Measurements from ENCODE around the gene RNF141.

Gene RNF141

DNA sequence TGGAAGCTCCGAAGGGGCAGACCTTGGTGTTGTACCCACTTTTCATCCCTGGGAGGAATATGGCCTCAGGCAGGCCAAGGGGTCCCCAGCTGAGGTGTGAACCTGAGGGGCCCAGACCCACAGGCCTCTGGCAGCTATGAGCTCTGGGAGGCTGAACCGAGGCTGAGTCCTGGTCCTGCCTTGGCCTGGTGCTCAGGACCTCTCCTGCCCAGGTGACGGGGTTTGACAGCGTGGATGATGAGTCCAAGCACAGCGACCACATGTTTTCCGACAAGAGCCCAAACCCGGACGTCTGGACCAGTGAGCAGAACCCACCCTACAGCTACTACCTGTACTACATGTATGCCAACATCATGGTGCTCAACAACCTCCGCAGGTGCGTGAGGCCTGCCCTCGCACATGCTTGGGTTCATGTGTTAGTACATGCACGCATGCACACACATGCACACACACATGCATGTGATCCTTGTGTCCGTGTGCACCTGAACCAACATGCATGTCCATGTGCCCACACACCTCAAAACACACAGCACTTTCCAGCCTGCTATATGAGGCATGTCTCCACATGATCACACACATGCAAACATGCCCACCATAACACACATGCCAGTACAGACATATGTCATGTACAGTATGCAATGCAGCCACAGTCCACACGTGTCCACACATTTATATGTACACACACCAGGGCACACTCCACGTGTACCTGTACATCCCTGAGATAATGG is 40.9 kb downstream of the RNF141 start:
- no peak for DNase-seq (ENCODE audit: extremely low read depth in 1 of 2, low read depth in 1 of 2)

- DNase-seq (ENCODE audit: extremely low read depth in 1 of 2, low read depth in 1 of 2): no peak
Observed at GRCh38 chr11:10499452-10499851, 41.5 kb downstream of the RNF141 start.

GRCh38 chr11:10498426-10499250 is 42.3 kb downstream of the RNF141 start:
- no peak for DNase-seq (ENCODE audit: extremely low read depth in 1 of 2, low read depth in 1 of 2)

DNA sequence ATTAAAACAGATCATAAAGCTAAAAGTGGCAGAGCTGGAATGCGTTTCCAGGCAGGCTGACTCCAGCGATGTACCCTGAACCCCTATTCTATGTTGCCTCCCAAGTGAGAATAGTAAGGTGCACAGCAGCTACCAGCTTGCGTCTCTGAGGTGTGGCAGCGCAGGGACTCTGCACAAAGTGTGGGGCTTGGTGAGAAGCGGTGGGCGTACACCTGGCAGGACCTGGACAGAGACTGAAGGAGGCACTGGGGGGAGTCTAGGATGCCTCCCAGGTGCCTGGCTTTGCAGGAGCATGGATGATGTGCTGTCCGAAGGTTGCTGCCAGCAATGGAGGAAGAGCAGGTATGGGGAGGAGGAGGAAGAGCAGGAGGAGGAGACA is 43.0 kb downstream of the RNF141 start:
- DNase-seq (ENCODE audit: extremely low read depth in 1 of 2, low read depth in 1 of 2): no peak

DNA sequence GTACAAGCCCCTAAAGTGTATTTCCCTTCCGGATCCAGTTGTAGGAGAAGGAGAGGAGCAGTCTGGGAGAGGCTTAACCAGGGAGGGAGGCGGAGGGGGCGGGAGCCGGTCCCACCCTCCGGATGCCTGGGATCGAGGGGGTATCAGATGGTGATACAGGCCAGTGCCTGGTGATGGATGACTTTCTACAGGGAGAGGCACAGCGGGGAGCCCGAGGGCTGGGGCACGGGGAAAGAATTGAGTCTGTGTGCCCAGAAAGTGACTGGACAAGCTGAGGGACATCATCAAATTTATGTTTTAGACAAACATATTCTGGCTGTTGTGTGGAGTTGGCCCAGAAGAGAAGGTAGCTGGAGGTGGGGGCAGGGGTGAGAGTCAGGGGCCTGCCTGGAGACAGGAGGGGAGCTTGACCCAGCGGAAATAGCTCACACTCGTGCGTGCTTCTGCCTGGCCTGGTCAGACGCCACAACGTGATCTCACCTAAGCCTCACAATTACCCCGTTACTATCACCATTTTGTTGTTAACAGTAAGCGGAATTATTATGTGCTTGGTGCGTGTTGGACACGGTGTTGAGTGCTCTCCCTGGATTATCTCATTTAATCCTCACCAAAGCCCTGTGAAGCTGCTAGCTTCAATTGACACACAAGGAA is 43.5 kb downstream of the RNF141 start:
- no peak for DNase-seq (ENCODE audit: extremely low read depth in 1 of 2, low read depth in 1 of 2)

DNA sequence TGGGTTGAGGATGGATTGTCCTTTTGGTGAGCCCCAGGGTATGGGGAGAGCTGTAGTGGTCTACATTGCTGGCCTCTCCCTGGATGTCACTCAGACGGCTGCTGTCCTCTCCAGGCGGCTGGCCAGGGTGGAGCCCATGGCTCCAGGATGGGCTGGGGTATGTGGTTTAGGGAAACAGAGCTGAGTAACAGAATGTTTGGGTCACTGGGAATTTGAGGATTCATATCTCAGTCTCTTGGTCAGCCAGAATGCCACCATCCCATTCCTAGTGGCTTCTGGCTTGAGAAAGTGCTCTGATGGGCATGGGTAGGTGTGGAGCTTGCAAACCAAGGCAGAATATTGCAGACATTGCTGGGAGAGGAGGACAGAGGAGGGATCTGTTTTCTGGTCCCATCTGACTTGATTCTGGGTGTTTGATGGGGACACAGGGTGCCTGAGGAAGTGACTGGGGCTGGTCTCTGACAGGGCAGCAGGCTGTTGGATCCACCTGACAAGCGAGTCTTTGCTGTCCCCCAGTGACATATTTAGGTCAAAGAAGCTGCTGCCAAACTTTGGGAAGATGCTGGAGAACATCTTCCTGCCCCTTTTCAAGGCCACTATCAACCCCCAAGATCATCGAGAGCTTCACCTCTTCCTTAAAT is 44.6 kb downstream of the RNF141 start:
- no peak for DNase-seq (ENCODE audit: extremely low read depth in 1 of 2, low read depth in 1 of 2)

- DNase-seq (ENCODE audit: extremely low read depth in 1 of 2, low read depth in 1 of 2): no peak
Observed at GRCh38 chr11:10495464-10495786, 45.6 kb downstream of the RNF141 start.

- no peak for DNase-seq (ENCODE audit: extremely low read depth in 1 of 2, low read depth in 1 of 2)
Observed at GRCh38 chr11:10494636-10495463, 46.1 kb downstream of the RNF141 start.

- DNase-seq (ENCODE audit: extremely low read depth in 1 of 2, low read depth in 1 of 2): no peak
Observed at GRCh38 chr11:10493041-10493663, 47.8 kb downstream of the RNF141 start.

DNA sequence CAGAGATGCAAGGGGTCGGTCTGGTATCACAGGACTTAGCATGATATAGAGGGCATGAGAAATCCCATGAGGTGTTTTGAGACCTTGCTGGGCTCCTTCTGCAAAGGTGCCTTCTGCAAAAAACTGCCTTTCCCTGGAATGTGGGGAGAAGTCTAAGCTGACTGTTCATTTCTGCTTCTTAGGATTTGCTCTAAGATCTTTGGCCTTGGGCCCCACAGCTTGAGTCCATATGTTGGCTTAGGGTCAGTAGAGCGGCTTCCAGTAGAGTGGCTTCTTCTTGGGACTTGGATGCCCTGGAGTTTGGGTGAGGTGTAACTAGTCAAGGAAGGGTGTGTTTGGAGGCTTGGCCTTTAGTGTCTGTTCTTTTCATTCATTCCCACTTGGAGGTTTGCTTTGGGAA is 48.9 kb downstream of the RNF141 start:
- no peak for DNase-seq (ENCODE audit: extremely low read depth in 1 of 2, low read depth in 1 of 2)

GRCh38 chr11:10490398-10491241 is 50.4 kb downstream of the RNF141 start:
- DNase-seq (ENCODE audit: extremely low read depth in 1 of 2, low read depth in 1 of 2): no peak

- DNase-seq (ENCODE audit: extremely low read depth in 1 of 2, low read depth in 1 of 2): no peak
Observed at GRCh38 chr11:10490032-10490397, 51.0 kb downstream of the RNF141 start.

DNA sequence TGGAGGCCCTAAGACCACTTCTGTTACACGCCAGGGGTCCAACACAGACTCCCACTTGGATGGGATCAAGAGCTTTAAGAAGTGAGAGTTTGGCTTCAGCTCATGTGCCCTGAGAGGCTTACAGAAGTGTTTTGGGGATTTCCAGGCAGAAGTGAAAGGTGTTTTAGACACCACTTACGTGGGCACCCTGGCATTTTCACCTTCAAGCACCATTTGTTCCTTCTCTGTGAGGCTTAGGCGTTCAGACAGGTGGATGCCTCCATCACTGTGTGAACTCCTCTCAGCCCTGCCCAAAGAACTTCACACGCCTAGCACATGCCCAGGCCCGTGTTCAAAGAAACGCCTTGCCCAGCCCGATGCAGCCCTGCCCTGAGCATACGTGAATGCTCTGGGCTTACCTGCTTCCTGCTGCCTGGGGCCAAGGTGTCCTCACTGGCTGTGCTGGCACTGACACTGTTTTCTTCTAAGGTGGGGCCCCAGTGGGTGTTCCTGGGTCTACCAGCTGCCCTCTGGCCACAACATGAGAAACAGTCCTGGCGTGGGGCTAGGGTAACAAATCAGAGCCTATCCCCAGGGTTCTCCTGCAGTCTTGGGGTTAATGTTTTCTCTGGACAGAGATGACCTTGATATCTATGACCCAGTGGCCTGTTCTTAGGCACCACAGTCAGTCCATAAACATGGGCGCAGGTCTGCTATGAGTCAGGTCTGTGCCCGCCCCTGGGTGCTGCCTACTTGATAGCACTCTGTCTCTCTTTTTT is 51.9 kb downstream of the RNF141 start:
- no peak for DNase-seq (ENCODE audit: extremely low read depth in 1 of 2, low read depth in 1 of 2)

GRCh38 chr11:10488121-10488933 is 52.7 kb downstream of the RNF141 start:
- DNase-seq (ENCODE audit: extremely low read depth in 1 of 2, low read depth in 1 of 2): no peak

GRCh38 chr11:10487002-10487647 is 53.9 kb downstream of the RNF141 start:
- no peak for DNase-seq (ENCODE audit: extremely low read depth in 1 of 2, low read depth in 1 of 2)

GRCh38 chr11:10486161-10486840 is 54.7 kb downstream of the RNF141 start:
- no peak for DNase-seq (ENCODE audit: extremely low read depth in 1 of 2, low read depth in 1 of 2)

DNA sequence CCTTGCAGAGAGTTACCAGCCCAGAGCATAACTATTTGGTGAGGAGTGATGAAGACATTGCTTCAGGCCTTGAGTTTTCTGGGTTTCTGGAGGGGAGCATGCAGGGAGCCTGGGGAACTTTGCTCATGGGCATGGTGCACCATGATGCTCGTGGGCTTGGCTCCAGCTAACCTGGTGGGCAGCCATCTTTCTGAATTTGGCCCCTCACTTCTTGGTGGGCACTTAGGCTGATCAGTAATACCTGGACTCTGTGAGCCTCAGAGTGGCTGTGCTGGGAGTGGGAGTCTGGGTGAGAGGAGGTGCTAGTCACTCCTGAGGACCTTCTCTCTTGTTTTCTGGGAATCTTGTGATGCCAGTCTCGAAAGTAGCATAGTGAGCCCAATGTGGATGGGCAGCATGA is 55.3 kb downstream of the RNF141 start:
- no peak for DNase-seq (ENCODE audit: extremely low read depth in 1 of 2, low read depth in 1 of 2)

All from stimulated activated CD8-positive, alpha-beta memory T cell treated with anti-CD3 and anti-CD28 coated beads, Interleukin-7, amount 100 ng/mL, for 48 hours (primary cell).